Astrocyte of the cerebellum (primary cell): ENCODE results near the gene DIAPH3.
A peak's percentile ranks its signal among the peaks of the same experiment; 100 is the strongest.

ENCODE experiments used
- DNase-seq: peaks from one replicate; pipeline ENCODE4 v3.0.0-alpha.2; 2011; ENCODE audit warnings: low read depth
- H3K4me3 ChIP-seq: 2 replicates; pipeline ENCODE4 v1.5.1; 2011; ENCODE audit warnings: mild to moderate bottlenecking, low read depth, low read length, moderate library complexity
- in situ Hi-C: cut with HindIII; loops from 2 replicates; pipeline ENCODE4 v1.10.0; 2017; ENCODE audit warnings: low sequenced_read_pairs
- TF ChIP-seq, protein P1 (sequence below): IDR thresholded peaks from 2 replicates; pipeline ENCODE4 v1.5.1; 2012; ENCODE audit warnings: low read length, low read depth, moderate library complexity, mild to moderate bottlenecking; ENCODE audit errors: missing control alignments

Gene DIAPH3

DNA sequence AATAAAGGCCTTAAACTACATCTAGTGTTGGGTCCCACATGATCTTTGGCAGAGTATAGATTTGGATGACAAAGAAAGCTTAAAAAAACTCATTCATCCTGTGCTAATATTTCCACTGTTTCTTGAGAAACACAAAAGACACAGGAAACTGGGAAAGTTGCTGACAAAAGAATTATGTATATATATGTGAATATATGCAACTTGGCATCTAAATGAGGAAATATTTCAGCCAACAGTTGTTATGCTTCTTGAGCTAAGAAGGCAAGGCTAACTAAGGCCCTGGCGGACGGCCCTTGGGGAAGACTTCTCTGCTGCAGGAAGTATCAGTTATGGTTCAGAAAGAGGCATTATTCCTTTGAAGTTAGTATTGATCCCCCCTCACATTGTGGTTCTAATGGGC lies 491.8 kb downstream of the DIAPH3 start:
- DNase-seq = no peak
- in situ Hi-C loops = no loop called here

DNA sequence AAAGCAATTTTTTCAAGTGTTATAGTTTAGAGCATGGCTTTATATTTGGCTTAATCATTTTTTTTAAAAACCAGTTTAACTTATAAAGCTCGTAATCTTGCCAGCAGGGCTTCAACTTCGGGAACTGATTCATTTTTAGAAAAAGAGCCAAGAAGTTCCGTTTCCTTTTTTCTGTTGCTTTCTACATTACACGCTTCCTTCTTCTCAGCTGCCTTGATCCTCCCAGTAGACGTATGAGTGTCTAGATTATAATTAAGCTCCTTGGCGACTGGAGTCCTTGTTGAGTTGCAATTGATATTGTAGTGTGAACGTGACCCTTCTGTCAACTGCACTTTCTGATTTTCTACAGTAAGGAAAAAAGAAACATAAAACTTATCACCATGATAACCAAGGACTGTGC lies 497.2 kb downstream of the DIAPH3 start:
- DNase-seq = peak; percentile 6
- in situ Hi-C loops = no loop called here
- TF ChIP-seq, protein P1, sequence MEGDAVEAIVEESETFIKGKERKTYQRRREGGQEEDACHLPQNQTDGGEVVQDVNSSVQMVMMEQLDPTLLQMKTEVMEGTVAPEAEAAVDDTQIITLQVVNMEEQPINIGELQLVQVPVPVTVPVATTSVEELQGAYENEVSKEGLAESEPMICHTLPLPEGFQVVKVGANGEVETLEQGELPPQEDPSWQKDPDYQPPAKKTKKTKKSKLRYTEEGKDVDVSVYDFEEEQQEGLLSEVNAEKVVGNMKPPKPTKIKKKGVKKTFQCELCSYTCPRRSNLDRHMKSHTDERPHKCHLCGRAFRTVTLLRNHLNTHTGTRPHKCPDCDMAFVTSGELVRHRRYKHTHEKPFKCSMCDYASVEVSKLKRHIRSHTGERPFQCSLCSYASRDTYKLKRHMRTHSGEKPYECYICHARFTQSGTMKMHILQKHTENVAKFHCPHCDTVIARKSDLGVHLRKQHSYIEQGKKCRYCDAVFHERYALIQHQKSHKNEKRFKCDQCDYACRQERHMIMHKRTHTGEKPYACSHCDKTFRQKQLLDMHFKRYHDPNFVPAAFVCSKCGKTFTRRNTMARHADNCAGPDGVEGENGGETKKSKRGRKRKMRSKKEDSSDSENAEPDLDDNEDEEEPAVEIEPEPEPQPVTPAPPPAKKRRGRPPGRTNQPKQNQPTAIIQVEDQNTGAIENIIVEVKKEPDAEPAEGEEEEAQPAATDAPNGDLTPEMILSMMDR = no peak
- H3K4me3 ChIP-seq = no peak overlapping the region

More for the DNA sequence above, 491.8 kb downstream of the DIAPH3 start:
- TF ChIP-seq, protein P1 = no peak
- no peak overlapping the region for H3K4me3 ChIP-seq

DNA sequence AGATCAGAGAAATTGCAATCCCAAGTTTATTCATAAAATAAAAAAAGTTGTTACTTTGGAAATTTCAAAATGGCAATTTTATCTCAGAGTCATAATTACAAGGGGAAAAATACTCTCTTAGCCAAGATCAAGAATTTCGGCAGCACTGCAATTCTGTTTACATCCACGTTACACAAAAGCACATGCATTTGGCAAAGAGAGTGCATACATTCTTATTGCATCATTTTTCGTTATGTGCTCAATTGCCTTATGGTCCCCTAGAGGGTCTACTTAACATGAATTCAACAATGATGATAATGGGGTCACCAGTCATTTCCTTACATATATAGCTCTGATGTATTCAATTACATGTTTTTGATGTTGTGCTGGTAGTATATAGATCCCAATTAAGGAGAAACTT lies 498.0 kb downstream of the DIAPH3 start:
- DNase-seq = no peak
- TF ChIP-seq, protein P1 = no peak

DNA sequence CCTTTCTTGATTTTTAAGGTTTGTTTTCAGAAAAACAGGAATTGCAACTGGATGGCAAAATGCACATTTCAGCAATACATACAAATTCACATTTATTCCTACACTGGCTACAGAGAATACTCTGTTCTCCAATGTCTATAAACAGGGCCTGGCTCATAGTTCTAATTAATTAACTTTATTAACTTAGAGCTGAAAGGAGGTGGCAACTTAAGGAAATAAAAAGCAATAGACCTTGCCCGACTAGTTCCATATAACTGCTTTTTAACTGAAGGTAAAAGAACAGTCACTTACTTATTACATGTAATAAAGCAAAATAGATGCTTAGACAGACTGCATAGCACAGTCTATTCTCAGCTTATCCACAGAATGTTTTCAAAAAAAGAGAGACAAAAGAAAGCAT lies 498.5 kb downstream of the DIAPH3 start:
- in situ Hi-C loops = no loop called here
- H3K4me3 ChIP-seq = no peak overlapping the region
- DNase-seq = no peak
- TF ChIP-seq, protein P1 = no peak

More for the DNA sequence above, 498.0 kb downstream of the DIAPH3 start:
- in situ Hi-C loops = no loop called here
- H3K4me3 ChIP-seq = no peak overlapping the region

DNA sequence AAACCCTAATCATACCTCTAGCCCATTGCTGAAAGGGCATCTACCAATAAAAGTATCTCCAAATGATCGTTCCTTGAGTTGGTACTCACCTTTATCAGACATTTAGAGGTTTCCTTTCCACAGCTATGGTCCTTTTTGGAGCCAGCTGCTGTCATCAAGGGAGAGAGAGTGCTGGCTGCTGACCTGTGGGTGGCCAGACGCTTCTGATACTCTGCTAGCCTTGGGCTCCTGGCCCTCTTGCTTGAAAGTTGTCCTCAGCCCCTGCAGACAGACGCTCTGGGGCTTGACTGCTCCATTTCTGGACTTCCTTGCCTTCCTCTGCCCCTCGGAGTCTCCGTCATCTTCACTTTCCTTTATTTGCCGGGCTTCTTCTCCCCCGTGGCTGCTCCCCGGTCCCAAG lies 499.1 kb downstream of the DIAPH3 start:
- TF ChIP-seq, protein P1 = no peak
- no peak overlapping the region for H3K4me3 ChIP-seq
- in situ Hi-C loops = no loop called here
- no peak for DNase-seq

DNA sequence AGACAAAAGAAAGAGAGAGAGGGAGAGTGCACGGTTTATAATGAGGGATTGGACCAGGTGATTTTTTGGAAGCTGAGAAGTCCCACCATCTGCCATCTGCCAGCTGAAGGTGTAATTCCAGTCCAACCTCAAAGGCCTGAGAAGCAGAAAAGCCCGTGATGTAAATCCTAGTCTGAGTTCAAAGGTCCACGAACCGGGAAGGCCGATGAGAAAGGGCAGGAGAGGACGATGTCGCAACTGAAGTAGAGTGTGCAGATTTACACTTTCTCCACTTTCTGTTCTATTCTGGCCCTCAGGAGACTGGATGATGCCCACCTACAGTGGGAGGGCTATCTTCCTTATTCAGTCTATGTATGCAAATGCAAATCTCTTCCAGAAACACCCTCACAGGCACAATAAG lies 500.0 kb downstream of the DIAPH3 start:
- no peak for DNase-seq
- H3K4me3 ChIP-seq = no peak overlapping the region
- in situ Hi-C loops = no loop called here
- TF ChIP-seq, protein P1 = no peak

DNA sequence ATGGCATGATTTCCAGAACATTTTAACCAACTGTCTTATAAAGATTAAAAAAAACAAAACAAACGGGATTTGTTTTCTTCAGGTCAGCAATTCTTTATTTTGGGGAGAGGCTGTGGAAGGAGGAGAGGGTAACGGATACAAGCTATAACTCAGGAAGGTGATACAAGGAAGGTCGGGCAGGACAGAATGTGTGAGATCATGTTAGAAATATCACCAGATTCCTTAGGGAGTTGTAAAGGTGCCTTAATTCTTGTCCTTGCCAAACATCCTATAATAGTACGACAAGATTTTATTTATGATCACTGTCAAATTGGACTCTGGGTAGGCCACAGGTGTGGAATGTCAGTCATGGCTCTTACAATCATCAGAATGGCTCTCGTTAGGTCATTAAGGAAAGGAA lies 503.1 kb downstream of the DIAPH3 start:
- DNase-seq = no peak
- TF ChIP-seq, protein P1 = no peak
- in situ Hi-C loops = no loop called here
- no peak overlapping the region for H3K4me3 ChIP-seq
